IMR-90 (cell line): ENCODE data around the gene ZNF786. TPM values are rescaled to one million over a fixed set of nuclear protein-coding genes. Genes with fewer than 3 reads are reported as not detected.

Source experiments
- ATAC-seq: fragments of 200-7000 bp; cut with Tn5 transposase; 2 replicates; pipeline ENCODE4 v1.9.1; 2020; ENCODE audit warnings: low read depth, mild to moderate bottlenecking, moderate library complexity
- BruUV-seq: library from RNA; stranded (reverse); fragments of 400-500 nt; replicated peaks from 2 replicates; lab custom pipeline; 2021; lab: Mats Ljungman, UMichigan
- CTCF ChIA-PET: fragments of 300-600 bp; formaldehyde crosslinking; extraction: SDS; loops from one replicate; lab custom pipeline; 2021; ENCODE audit warnings: antibody characterized with exemption; lab: Yijun Ruan, JAX
- POLR2A ChIA-PET: fragments of 300-600 bp; sonication (Branson Sonifier 250); formaldehyde crosslinking; loops from one replicate; lab custom pipeline; 2022; ENCODE audit warnings: antibody characterized with exemption; ENCODE audit not compliant: unreplicated experiment; lab: Charles Lee
- DNase-seq: peaks from one replicate; pipeline ENCODE4 v3.0.0; 2013
- H2AFZ ChIP-seq: replicated peaks from 2 replicates; pipeline ENCODE3; 2013; ENCODE audit warnings: low read length, mild to moderate bottlenecking; ENCODE audit not compliant: poor library complexity
- H2AK5ac ChIP-seq: 2 replicates; pipeline ENCODE4 v1.6.1; 2013; ENCODE audit warnings: low read depth, low read length, inconsistent platforms
- H2AK9ac ChIP-seq: replicated peaks from 2 replicates; pipeline ENCODE3; 2013; ENCODE audit warnings: mild to moderate bottlenecking, low read depth, low read length, moderate library complexity; ENCODE audit not compliant: poor library complexity
- H2BK120ac ChIP-seq: 2 replicates; pipeline ENCODE4 v1.6.1; 2013; ENCODE audit warnings: low read depth, low read length, inconsistent platforms
- H2BK15ac ChIP-seq: 3 replicates; pipeline ENCODE4 v1.6.1; 2013; ENCODE audit warnings: low read depth, low read length, inconsistent platforms
- H2BK20ac ChIP-seq: 2 replicates; pipeline ENCODE4 v1.6.1; 2013; ENCODE audit warnings: low read depth, mild to moderate bottlenecking, inconsistent platforms, low read length, moderate library complexity
- H2BK5ac ChIP-seq: 2 replicates; pipeline ENCODE4 v1.6.1; 2013; ENCODE audit warnings: mild to moderate bottlenecking, low read depth, low read length, inconsistent platforms; ENCODE audit not compliant: poor library complexity, severe bottlenecking
- H3K14ac ChIP-seq: replicated peaks from 2 replicates; pipeline ENCODE4 v1.6.1; 2013; ENCODE audit warnings: low read depth, low read length, inconsistent platforms
- H3K18ac ChIP-seq: 2 replicates; pipeline ENCODE4 v1.6.1; 2013; ENCODE audit warnings: low read depth, low read length, control low read depth
- H3K23ac ChIP-seq: 2 replicates; pipeline ENCODE4 v1.6.1; 2013; ENCODE audit warnings: low read depth, low read length, inconsistent platforms
- H3K27ac ChIP-seq: 2 replicates; pipeline ENCODE4 v1.5.1; 2013; ENCODE audit warnings: mild to moderate bottlenecking, control low read depth, low read length; ENCODE audit not compliant: insufficient read depth
- H3K27me3 ChIP-seq: 2 replicates; pipeline ENCODE4 v1.6.1; 2013; ENCODE audit warnings: low read length; ENCODE audit not compliant: control insufficient read depth, insufficient read depth
- H3K36me3 ChIP-seq: 2 replicates; pipeline ENCODE4 v1.6.1; 2013; ENCODE audit warnings: low read length, mixed read lengths; ENCODE audit not compliant: control insufficient read depth, insufficient read depth
- H3K4ac ChIP-seq: 2 replicates; pipeline ENCODE4 v1.6.1; 2013; ENCODE audit warnings: low read depth, low read length, inconsistent platforms
- H3K4me1 ChIP-seq: 2 replicates; pipeline ENCODE4 v1.6.1; 2013; ENCODE audit warnings: low read length, mixed read lengths; ENCODE audit not compliant: control insufficient read depth, insufficient read depth
- H3K4me2 ChIP-seq: 2 replicates; pipeline ENCODE4 v1.6.1; 2013; ENCODE audit warnings: low read depth, mild to moderate bottlenecking, control low read depth, low read length, moderate library complexity
- H3K4me3 ChIP-seq: 2 replicates; pipeline ENCODE4 v1.5.1; 2013; ENCODE audit warnings: low read depth, mild to moderate bottlenecking, control low read depth, low read length, moderate library complexity; ENCODE audit not compliant: insufficient read depth
- H3K56ac ChIP-seq: 2 replicates; pipeline ENCODE4 v1.6.1; 2013; ENCODE audit warnings: low read length, inconsistent platforms; ENCODE audit not compliant: insufficient read depth; ENCODE audit errors: extremely low read depth
- H3K79me1 ChIP-seq, 2 experiments: 2 replicates each; pipeline ENCODE4 v1.6.1; 2013; ENCODE audit warnings: low read length in 2 of 2, inconsistent platforms in 1 of 2, low read depth in 1 of 2
- H3K9ac ChIP-seq: 2 replicates; pipeline ENCODE4 v1.6.1; 2013; ENCODE audit warnings: low read depth, low read length, control low read depth
- H3K9me1 ChIP-seq: 2 replicates; pipeline ENCODE4 v1.6.1; 2013; ENCODE audit warnings: low read length, inconsistent platforms; ENCODE audit not compliant: insufficient read depth
- H3K9me3 ChIP-seq: 2 replicates; pipeline ENCODE4 v1.6.1; 2013; ENCODE audit warnings: low read length; ENCODE audit not compliant: control insufficient read depth, insufficient read depth
- H4K20me1 ChIP-seq: 2 replicates; pipeline ENCODE4 v1.6.1; 2013; ENCODE audit warnings: low read length, inconsistent platforms; ENCODE audit not compliant: insufficient read depth
- H4K5ac ChIP-seq: 2 replicates; pipeline ENCODE4 v1.6.1; 2013; ENCODE audit warnings: mild to moderate bottlenecking, low read depth, low read length, control low read depth
- H4K8ac ChIP-seq, 2 experiments: 2 replicates each; pipeline ENCODE4 v1.6.1; 2013; ENCODE audit warnings: low read depth in 2 of 2, low read length in 2 of 2, control low read depth in 1 of 2, inconsistent platforms in 1 of 2
- H4K91ac ChIP-seq: 2 replicates; pipeline ENCODE4 v1.6.1; 2013; ENCODE audit warnings: low read depth, low read length, inconsistent platforms; ENCODE audit not compliant: insufficient read depth
- BHLHE40 ChIP-seq: fragments of 150-350 bp; IDR thresholded peaks from 2 replicates; pipeline ENCODE4 v1.6.1; 2016; ENCODE audit warnings: mild to moderate bottlenecking, low read depth, low read length
- CEBPB ChIP-seq: IDR thresholded peaks from 2 replicates; pipeline ENCODE4 v1.6.1; 2012; ENCODE audit warnings: low read depth, low read length, improper control_type of control experiment
- CHD1 ChIP-seq: IDR thresholded peaks from 2 replicates; pipeline ENCODE4 v1.6.1; 2012; ENCODE audit warnings: low read depth, low read length, improper control_type of control experiment
- ELK1 ChIP-seq: fragments of 150-350 bp; IDR thresholded peaks from 2 replicates; pipeline ENCODE4 v1.6.1; 2016; ENCODE audit warnings: low read depth, mild to moderate bottlenecking, low read length, moderate library complexity, borderline replicate concordance
- FOS ChIP-seq: fragments of 150-350 bp; IDR thresholded peaks from 2 replicates; pipeline ENCODE4 v1.6.1; 2016; ENCODE audit warnings: low read depth, low read length
- MAFK ChIP-seq: IDR thresholded peaks from 2 replicates; pipeline ENCODE4 v1.6.1; 2012; ENCODE audit warnings: low read depth, low read length, improper control_type of control experiment
- MAZ ChIP-seq: IDR thresholded peaks from 2 replicates; pipeline ENCODE4 v1.6.1; 2012; ENCODE audit warnings: low read depth, mild to moderate bottlenecking, low read length, improper control_type of control experiment, moderate library complexity, borderline replicate concordance
- MXI1 ChIP-seq: IDR thresholded peaks from 2 replicates; pipeline ENCODE4 v1.6.1; 2012; ENCODE audit warnings: low read depth, mild to moderate bottlenecking, low read length, moderate library complexity, borderline replicate concordance
- NFE2L2 ChIP-seq: fragments of 150-350 bp; IDR thresholded peaks from 2 replicates; pipeline ENCODE4 v1.6.1; 2016; ENCODE audit warnings: low read depth, mild to moderate bottlenecking, low read length
- POLR2A ChIP-seq: IDR thresholded peaks from 2 replicates; pipeline ENCODE4 v1.6.1; 2012; ENCODE audit warnings: mild to moderate bottlenecking, low read depth, low read length
- RAD21 ChIP-seq: IDR thresholded peaks from 2 replicates; pipeline ENCODE4 v1.6.1; 2012; ENCODE audit warnings: low read length, improper control_type of control experiment
- RCOR1 ChIP-seq: IDR thresholded peaks from 2 replicates; pipeline ENCODE4 v1.6.1; 2012; ENCODE audit warnings: mild to moderate bottlenecking, low read length, improper control_type of control experiment; ENCODE audit not compliant: insufficient replicate concordance
- RFX5 ChIP-seq: IDR thresholded peaks from 2 replicates; pipeline ENCODE4 v1.8.0; 2012; ENCODE audit warnings: low read depth, mild to moderate bottlenecking, low read length, moderate library complexity
- SMC3 ChIP-seq: fragments of 150-350 bp; IDR thresholded peaks from 2 replicates; pipeline ENCODE4 v1.6.1; 2016; ENCODE audit warnings: low read depth, mild to moderate bottlenecking, antibody characterized with exemption, low read length, moderate library complexity
- USF2 ChIP-seq: fragments of 150-350 bp; IDR thresholded peaks from 2 replicates; pipeline ENCODE4 v1.6.1; 2017; ENCODE audit warnings: mild to moderate bottlenecking, antibody characterized with exemption, low read length, low read depth
- WGBS, 2 experiments: methylation state at CpG; one replicate each; pipeline versions ENCODE4 v1.1.5 to v1.1.7; 2013; ENCODE audit warnings: missing lambda C conversion rate in 2 of 2; ENCODE audit not compliant: insufficient read length in 1 of 2; ENCODE audit errors: extremely low coverage in 2 of 2; 5-methylcytosine and 5-hydroxymethylcytosine counted together
- dilution Hi-C: fragments of 300-500 bp; cut with HindIII; formaldehyde crosslinking; loops from one replicate; pipeline ENCODE4 v1.14.3; 2018; ENCODE audit warnings: low sequenced_read_pairs; ENCODE audit not compliant: unreplicated experiment
- in situ Hi-C: fragments of 300-500 bp; cut with MboI; formaldehyde crosslinking; loops from 3 replicates; pipeline ENCODE4 v1.14.3; 2019; ENCODE audit warnings: low sequenced_read_pairs, inconsistent platforms, mixed read lengths
- intact Hi-C: fragments of 100-400 bp; cut with micrococcal nuclease; formaldehyde crosslinking; loops from 2 replicates; pipeline ENCODE4 v1.10.0; 2022
- polyA plus RNA-seq, 3 experiments: library from polyadenylated mRNA; depleted of rRNA; stranded (reverse); fragments of >200 nt; gene quantifications; 2 replicates each; pipeline ENCODE4 v1.2.3, GENCODE V29; 2012; ENCODE audit warnings: low replicate concordance in 1 of 3
- total RNA-seq: library from RNA; depleted of rRNA; stranded (reverse); fragments of >200 nt; gene quantifications from 2 replicates; pipeline ENCODE4 v1.2.3, GENCODE V29; 2012
- TF ChIP-seq, protein P1 (sequence below): conservative IDR thresholded peaks from 2 replicates; pipeline ENCODE4 v1.5.1; 2012; ENCODE audit warnings: mild to moderate bottlenecking, low read depth, low read length, improper control_type of control experiment

ZNF786 gene
- total and polyA plus RNA-seq, 2 of the 4 experiments (the other 2 are of a cell fraction), result 2.8 to 7.3 TPM

DNA sequence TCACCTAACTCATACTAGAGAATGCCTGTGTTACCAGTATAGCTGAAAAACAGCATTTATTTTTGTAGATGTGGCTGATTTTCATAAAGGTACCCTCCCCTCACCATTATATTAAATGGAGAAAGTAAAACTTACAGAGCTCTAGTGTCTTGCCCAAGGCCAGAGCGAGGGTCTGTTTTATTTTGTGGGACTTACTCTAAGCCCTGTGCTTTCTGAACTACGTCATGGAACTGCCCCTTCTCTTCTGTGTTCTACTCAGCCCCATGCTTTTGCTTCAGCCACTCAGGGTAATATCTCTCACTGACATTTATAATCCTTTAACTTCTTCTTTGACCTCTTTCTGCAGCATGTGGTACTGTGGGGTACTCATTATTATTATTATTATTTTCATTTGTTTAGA, 10.3 kb upstream of the ZNF786 start:
- no peak overlapping the region for H2BK120ac ChIP-seq
- H2AK9ac ChIP-seq, result no peak overlapping the region
- H4K8ac ChIP-seq, result no peak overlapping the region
- H2BK15ac ChIP-seq, result no peak overlapping the region
- H4K20me1 ChIP-seq, result no peaks in the 10 kb centered on the region
- H3K9me3 ChIP-seq, result no peaks in the 10 kb centered on the region
- BruUV-seq, result no TSS peak
- no peak overlapping the region for H3K4ac ChIP-seq
- in situ Hi-C loops (no loop called here), dilution Hi-C loops (no loop called here), intact Hi-C loops (no loop called here)
- H3K14ac ChIP-seq, result no peak overlapping the region
- H3K18ac ChIP-seq, result no peak overlapping the region
- TF ChIP-seq CHD1, result no peak
- no peak for TF ChIP-seq POLR2A
- no peak for TF ChIP-seq FOS
- no peak for TF ChIP-seq MAFK
- TF ChIP-seq SMC3, result no peak
- TF ChIP-seq USF2, result no peak
- no peak for TF ChIP-seq BHLHE40
- no peak for TF ChIP-seq CEBPB
- no peak for TF ChIP-seq RAD21
- no peak for TF ChIP-seq ELK1
- TF ChIP-seq, protein P1, sequence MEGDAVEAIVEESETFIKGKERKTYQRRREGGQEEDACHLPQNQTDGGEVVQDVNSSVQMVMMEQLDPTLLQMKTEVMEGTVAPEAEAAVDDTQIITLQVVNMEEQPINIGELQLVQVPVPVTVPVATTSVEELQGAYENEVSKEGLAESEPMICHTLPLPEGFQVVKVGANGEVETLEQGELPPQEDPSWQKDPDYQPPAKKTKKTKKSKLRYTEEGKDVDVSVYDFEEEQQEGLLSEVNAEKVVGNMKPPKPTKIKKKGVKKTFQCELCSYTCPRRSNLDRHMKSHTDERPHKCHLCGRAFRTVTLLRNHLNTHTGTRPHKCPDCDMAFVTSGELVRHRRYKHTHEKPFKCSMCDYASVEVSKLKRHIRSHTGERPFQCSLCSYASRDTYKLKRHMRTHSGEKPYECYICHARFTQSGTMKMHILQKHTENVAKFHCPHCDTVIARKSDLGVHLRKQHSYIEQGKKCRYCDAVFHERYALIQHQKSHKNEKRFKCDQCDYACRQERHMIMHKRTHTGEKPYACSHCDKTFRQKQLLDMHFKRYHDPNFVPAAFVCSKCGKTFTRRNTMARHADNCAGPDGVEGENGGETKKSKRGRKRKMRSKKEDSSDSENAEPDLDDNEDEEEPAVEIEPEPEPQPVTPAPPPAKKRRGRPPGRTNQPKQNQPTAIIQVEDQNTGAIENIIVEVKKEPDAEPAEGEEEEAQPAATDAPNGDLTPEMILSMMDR, result no peak
- TF ChIP-seq NFE2L2, result no peak
- TF ChIP-seq MAZ, result no peak
- TF ChIP-seq RCOR1, result no peak
- no peak for TF ChIP-seq RFX5
- TF ChIP-seq MXI1, result no peak
- peaks cover 4% of the 10 kb centered on the region; the same call in 1 of the 2 replicates for H3K36me3 ChIP-seq
- no peak overlapping the region for H3K23ac ChIP-seq
- ChIA-PET POLR2A (no interaction called here), CTCF (no interaction called here)
- no peak for DNase-seq
- no peak overlapping the region for H2BK20ac ChIP-seq
- ATAC-seq, result no peak
- H3K27me3 ChIP-seq, result no peaks in the 10 kb centered on the region
- no peak overlapping the region for H2AFZ ChIP-seq
- no peak overlapping the region for H4K5ac ChIP-seq
- no peaks in the 10 kb centered on the region for H3K79me1 ChIP-seq
- H3K56ac ChIP-seq, result no peak overlapping the region
- no peaks in the 10 kb centered on the region for H3K9me1 ChIP-seq
- no CpG with 5 or more reads among the region's 2 CpGs for WGBS, 2 experiments
- H3K4me1 ChIP-seq, result no peaks in the 10 kb centered on the region
- H3K4me2 ChIP-seq, result no peak overlapping the region
- H3K9ac ChIP-seq, result no peak overlapping the region
- no peak overlapping the region for H3K4me3 ChIP-seq
- H4K91ac ChIP-seq, result no peak overlapping the region
- no peak overlapping the region for H2BK5ac ChIP-seq
- no peak overlapping the region for H3K27ac ChIP-seq
- no peak overlapping the region for H2AK5ac ChIP-seq
